NCI-H2196 (cell line): ENCODE results near the gene CSTB.
A peak's percentile ranks its signal among the peaks of the same experiment; 100 is the strongest.

Experiments used
- DNase-seq: peaks from one replicate; lab custom pipeline; 2025; ENCODE audit not compliant: unreplicated experiment; lab: John Stamatoyannopoulos, UW

The CSTB gene

GRCh38 chr21:43793243-43793642 is 17.1 kb upstream of the CSTB start:
- no peak for DNase-seq

- DNase-seq: no peak
Measured at GRCh38 chr21:43792406-43792805, 16.3 kb upstream of the CSTB start.

- no peak for DNase-seq
Measured at GRCh38 chr21:43790010-43790524, 14.0 kb upstream of the CSTB start.

GRCh38 chr21:43789276-43790009 is 13.3 kb upstream of the CSTB start, which contains the start of gene RRP1:
Gene RRP1 (plus strand): TSS chr21:43789577. CDS start chr21:43789630, 53 bp downstream.
- peak; percentile 95 for DNase-seq

GRCh38 chr21:43786807-43787440 is 10.8 kb upstream of the CSTB start:
- no peak for DNase-seq

DNA sequence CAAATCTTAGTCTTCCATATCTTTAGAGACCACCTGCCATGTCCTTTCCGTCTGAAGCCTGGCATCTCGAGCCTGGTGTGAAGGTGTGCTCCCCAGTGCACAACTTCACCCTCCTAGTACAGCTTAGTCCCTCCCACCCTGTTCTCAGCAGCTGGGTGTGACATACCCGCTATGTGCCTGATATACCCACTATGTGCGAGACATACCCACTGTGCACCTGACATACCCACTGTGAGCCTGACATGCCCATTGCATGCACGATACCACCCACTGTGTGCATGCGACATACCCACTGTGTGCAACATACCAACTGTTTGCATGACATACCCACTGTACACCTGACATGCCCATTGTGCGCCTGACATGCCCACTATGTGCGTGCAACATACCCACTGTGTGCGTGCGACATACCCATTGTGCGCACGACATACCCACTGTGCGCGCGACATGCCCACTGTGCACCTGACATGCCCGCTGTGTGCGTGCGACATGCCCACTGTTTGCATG is 10.2 kb upstream of the CSTB start:
- no peak for DNase-seq

GRCh38 chr21:43785134-43785533 is 9.0 kb upstream of the CSTB start:
- DNase-seq: no peak

GRCh38 chr21:43783098-43783700 is 7.1 kb upstream of the CSTB start:
- no peak for DNase-seq

DNA sequence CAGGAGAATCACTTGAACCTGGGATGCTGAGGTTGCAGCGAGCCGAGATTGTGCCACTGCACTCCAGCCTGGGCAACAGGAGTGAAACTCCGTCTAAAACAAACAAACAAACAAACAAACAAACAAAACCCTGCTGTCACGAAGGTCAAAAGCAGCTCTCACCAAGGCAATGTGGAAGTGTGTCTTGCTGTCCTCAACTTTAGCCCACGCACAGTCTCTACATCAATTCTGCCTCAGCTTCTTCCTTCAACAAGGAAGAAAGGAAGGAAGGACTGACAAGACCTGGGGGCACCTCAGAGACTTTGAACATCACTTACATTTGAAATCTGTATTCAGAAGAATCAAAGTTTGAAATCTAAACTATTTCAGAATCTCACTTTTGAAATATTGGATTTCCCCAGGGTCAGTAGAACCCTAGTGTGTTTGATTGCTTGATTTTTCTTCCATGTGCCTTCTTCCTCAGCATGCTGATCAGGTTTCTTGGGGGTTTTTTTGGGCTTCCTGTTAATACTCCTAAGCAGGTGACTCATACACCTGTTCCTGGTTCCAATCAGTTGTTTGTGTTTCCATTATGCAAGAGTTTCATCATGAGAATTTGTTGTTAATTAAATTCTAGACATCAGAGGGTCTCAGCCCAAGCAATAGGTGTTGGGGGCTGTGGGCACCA is 6.5 kb upstream of the CSTB start:
- DNase-seq: peak; percentile 30

DNA sequence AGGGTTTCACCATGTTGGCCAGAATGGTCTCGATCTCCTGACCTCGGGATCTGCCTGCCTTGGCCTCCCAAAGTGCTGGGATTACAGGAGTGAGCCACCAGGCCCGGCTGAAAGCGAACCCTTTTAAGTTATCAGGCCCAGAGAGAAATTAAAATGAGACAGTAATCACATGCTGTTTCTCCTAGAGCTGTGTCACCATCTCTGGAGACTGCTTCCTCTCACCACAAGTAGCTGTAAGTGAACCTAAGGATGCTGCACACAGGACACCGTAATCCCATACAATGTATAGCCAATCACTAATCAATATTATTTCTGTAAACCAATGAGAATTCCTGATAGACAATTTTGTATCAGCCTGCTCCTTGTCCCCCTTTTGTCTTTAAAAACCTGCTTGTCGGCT is 5.7 kb upstream of the CSTB start:
- DNase-seq: no peak

- peak; percentile 13 for DNase-seq
Measured at GRCh38 chr21:43779660-43780059, 3.6 kb upstream of the CSTB start.

GRCh38 chr21:43778469-43779335 is 2.6 kb upstream of the CSTB start:
- DNase-seq: no peak

- DNase-seq: no peak
Measured at GRCh38 chr21:43777953-43778352, 1.8 kb upstream of the CSTB start.

DNA sequence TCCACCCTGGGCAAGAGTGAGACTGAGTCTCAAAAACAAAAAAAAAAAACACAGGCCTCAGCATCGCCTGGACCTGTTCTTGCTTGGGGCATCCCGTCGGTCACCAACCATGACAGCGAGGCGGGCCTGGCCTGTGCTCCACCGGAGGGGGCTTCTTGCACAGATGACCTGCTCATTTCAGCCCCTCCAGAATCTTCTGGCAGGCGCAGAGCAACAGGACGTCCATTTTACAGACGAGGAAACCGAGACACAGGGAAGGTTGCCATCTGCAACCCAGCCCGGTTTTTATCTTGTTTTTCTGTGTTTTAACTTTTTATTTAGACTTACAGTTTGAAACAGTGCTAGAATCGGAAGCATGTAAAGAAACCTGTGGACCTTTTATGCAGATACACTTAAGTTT is 918 bp downstream of the CSTB start:
- no peak for DNase-seq

DNA sequence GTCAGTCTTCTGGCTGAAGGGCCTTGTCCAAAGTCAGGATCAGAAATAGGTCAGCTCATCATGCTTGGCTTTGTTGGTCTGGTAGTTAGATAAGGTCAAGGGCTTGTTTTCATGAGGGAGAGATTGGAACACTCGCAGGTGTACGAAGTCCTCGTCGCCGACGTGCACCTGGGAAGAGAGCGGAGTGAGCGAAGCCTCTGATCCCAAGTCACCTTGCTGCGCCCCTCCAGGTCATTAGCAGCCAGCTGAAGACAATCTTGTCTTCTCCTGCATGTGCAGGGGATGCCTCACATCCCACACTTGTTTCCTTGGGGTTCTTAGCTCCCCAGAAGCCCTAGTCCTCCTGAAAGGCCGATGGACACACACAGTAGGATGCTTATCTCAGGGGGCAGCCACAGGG is 1.9 kb downstream of the CSTB start:
- no peak for DNase-seq

- DNase-seq: no peak
Measured at GRCh38 chr21:43772425-43772821, 3.7 kb downstream of the CSTB start.

GRCh38 chr21:43771698-43772424 is 4.2 kb downstream of the CSTB start:
- no peak for DNase-seq

DNA sequence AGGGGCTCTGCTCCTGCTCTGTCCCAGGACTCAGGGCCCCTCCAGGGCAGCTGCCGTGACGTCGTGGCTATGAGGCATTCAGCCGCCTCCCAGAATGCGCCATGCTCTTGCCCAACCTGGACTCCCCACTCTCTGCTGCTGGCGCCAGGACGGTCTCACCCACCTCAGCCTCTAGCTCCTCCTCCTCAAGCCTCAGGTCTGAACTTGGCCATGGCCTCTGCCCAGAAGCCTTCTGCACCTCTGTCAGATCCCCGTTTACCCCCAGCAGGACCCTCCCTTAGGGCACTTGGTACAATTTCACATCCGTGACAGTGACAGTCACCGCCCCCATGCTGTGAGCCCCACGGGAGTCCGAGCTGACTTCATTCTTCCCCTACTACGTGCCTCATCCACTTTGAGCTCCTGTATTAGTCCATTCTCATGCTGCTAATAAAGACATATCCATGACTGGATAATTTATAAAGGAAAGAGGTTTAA is 4.9 kb downstream of the CSTB start:
- no peak for DNase-seq

DNA sequence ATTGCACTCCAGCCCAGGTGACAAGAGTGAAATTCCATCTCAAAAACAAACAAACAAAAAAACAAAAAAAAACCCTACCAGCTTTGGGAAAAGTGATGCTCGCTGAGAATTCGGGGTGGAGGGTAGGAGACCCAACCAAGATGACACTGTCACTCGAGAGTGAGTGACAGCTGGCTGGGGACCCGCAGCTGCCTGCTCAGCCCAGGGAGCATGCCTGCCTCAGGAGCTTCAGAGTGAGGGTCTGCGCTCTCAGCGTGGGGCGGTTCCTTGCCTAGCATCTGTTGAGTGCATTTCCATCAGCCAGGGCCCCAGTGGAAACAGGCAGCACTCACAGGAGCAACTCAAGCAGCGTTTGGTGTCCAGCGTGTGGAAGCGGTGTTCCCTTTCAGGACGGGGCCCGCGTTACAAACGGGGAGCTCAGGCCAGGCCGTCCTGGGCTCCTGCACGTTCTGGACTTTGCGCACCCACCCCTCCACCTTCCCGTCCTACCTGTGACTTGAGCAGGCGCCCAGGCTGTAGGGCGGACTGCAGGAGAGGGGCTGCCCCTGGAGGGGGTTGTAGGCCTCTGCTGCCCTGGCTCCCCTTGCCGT is 5.9 kb downstream of the CSTB start:
- no peak for DNase-seq
